Left ventricle myocardium inferior (tissue), 1 donor: ENCODE measurements around the gene ZCCHC8. TPM values are rescaled to one million over a fixed set of nuclear protein-coding genes. Genes with fewer than 3 reads are reported as not detected.
"Not testable (repeated sequence)": the region's sequence is repeated elsewhere in the genome, so short reads cannot be mapped to it uniquely, and the experiment has no call there.

ENCODE experiments used
- DNase-seq: peaks from one replicate; pipeline ENCODE4 v3.0.0-alpha.2; 2020
- H3K27ac ChIP-seq: fragments of 200-600 bp; replicated peaks from 2 replicates; pipeline ENCODE4 v1.8.0; 2021
- H3K27me3 ChIP-seq: fragments of 200-600 bp; 2 replicates; pipeline ENCODE4 v1.8.0; 2021; ENCODE audit warnings: low read depth
- H3K36me3 ChIP-seq: fragments of 200-600 bp; 2 replicates; pipeline ENCODE4 v1.8.0; 2021
- H3K4me1 ChIP-seq: fragments of 200-600 bp; 2 replicates; pipeline ENCODE4 v1.8.0; 2021
- H3K4me3 ChIP-seq: fragments of 200-600 bp; 2 replicates; pipeline ENCODE4 v1.8.0; 2021; ENCODE audit warnings: mild to moderate bottlenecking, moderate library complexity
- H3K9me3 ChIP-seq: fragments of 200-600 bp; replicated peaks from 2 replicates; pipeline ENCODE4 v1.8.0; 2021
- CTCF ChIP-seq: fragments of 200-600 bp; IDR thresholded peaks from 2 replicates; pipeline ENCODE4 v1.8.0; 2021; ENCODE audit warnings: antibody characterized with exemption, mild to moderate bottlenecking, borderline replicate concordance
- intact Hi-C: fragments of 100-400 bp; cut with micrococcal nuclease; formaldehyde crosslinking; loops from one replicate; pipeline ENCODE4 v1.11.0; 2022
- total RNA-seq: library from RNA; stranded (reverse); fragmentation: NEBNext Ultra II Directional; extraction: Animal tissue kit (Norgen Biotek cat#: 25700); gene quantifications from one replicate; pipeline ENCODE4 v1.2.1, GENCODE V29; 2021
- donor health status: DM: no; HTN: yes; CAD: no; lungs with severe emphysema.

The ZCCHC8 gene
- total RNA-seq, 1 donor from 2014 or later: 8.4 TPM

- no peaks in the 10 kb centered on the region for H3K27me3 ChIP-seq
- peaks cover 91% of the 10 kb centered on the region for H3K36me3 ChIP-seq
- no peaks in the 10 kb centered on the region for H3K9me3 ChIP-seq
- TF ChIP-seq CTCF: no peak
- DNase-seq: no peak
- intact Hi-C loops: no loop called here
- no peak overlapping the region for H3K4me3 ChIP-seq
- H3K27ac ChIP-seq: no peak overlapping the region
- H3K4me1 ChIP-seq: no peaks in the 10 kb centered on the region
These were observed 13.8 kb downstream of the ZCCHC8 start for GRCh38 chr12:122486805-122487426.

GRCh38 chr12:122486360-122486759 lies 14.4 kb downstream of the ZCCHC8 start:
- H3K27ac ChIP-seq, intact Hi-C loops, H3K27me3 ChIP-seq, H3K9me3 ChIP-seq, DNase-seq, H3K4me1 ChIP-seq, H3K4me3 ChIP-seq: not testable (repeated sequence)
- peaks cover 91% of the 10 kb centered on the region for H3K36me3 ChIP-seq

- H3K27ac ChIP-seq, H3K4me3 ChIP-seq, H3K4me1 ChIP-seq, intact Hi-C loops, H3K9me3 ChIP-seq, DNase-seq, H3K27me3 ChIP-seq: not testable (repeated sequence)
- H3K36me3 ChIP-seq: peaks cover 92% of the 10 kb centered on the region
These were observed 16.3 kb downstream of the ZCCHC8 start for GRCh38 chr12:122484385-122484784.

- no peaks in the 10 kb centered on the region for H3K9me3 ChIP-seq
- DNase-seq: no peak
- intact Hi-C loops: no loop called here
- no peaks in the 10 kb centered on the region for H3K4me1 ChIP-seq
- no peak for TF ChIP-seq CTCF
- no peak overlapping the region for H3K27ac ChIP-seq
- no peaks in the 10 kb centered on the region for H3K27me3 ChIP-seq
- H3K4me3 ChIP-seq: no peak overlapping the region
- peaks cover 92% of the 10 kb centered on the region for H3K36me3 ChIP-seq
These were observed 16.8 kb downstream of the ZCCHC8 start for GRCh38 chr12:122483969-122484368.

GRCh38 chr12:122481861-122482260 lies 18.9 kb downstream of the ZCCHC8 start:
- no peaks in the 10 kb centered on the region for H3K27me3 ChIP-seq
- H3K9me3 ChIP-seq: no peaks in the 10 kb centered on the region
- DNase-seq: no peak
- intact Hi-C loops: no loop called here
- H3K36me3 ChIP-seq: peaks cover 92% of the 10 kb centered on the region
- peaks cover 4% of the 10 kb centered on the region for H3K4me1 ChIP-seq
- H3K27ac ChIP-seq: no peak overlapping the region
- H3K4me3 ChIP-seq: no peak overlapping the region
- no peak for TF ChIP-seq CTCF

GRCh38 chr12:122480753-122481152 lies 20.0 kb downstream of the ZCCHC8 start:
- DNase-seq: no peak
- Histone ChIP-seq H3K4me1 (peaks cover 4% of the 10 kb centered on the region), H3K27me3 (no peaks in the 10 kb centered on the region), H3K36me3 (peaks cover 92% of the 10 kb centered on the region), H3K9me3 (no peaks in the 10 kb centered on the region), H3K27ac (no peak overlapping the region), H3K4me3 (no peak overlapping the region)
- intact Hi-C loops: no loop called here
- TF ChIP-seq CTCF: no peak
